ENCODE results near the gene OR2T4.

GRCh38 chr1:248406721-248407692, 45.5 kb downstream of the OR2T4 start:
- no peak for TF ChIP-seq CTCF (IDR thresholded peaks at IDR 0.05 in 2 of 3, conservative IDR thresholded peaks at IDR 0.05 in 1 of 3; ENCODE audit: borderline replicate concordance in 1 of 3, insufficient read depth in 1 of 3, low read depth in 2 of 3, low read length in 2 of 3)
- no peak for TF ChIP-seq SRF (IDR thresholded peaks at IDR 0.05; ENCODE audit: low read depth)
- no peak for TF ChIP-seq CEBPB (IDR thresholded peaks at IDR 0.05; ENCODE audit: low read depth)

Data from HCT116 (cell line).